Epithelial cell of proximal tubule (primary cell): ENCODE results near the gene MUC13. TPM values are rescaled to one million over a fixed set of nuclear protein-coding genes. Genes with fewer than 3 reads are reported as not detected.

Source experiments
- DNase-seq: peaks from one replicate; pipeline ENCODE4 v3.0.0-alpha.2; 2011; ENCODE audit warnings: low read depth
- H3K4me3 ChIP-seq: 2 replicates; pipeline ENCODE4 v1.5.1; 2011; ENCODE audit warnings: low read depth, mild to moderate bottlenecking, low read length
- total RNA-seq: library from RNA; depleted of rRNA; stranded (reverse); fragments of >200 nt; gene quantifications from 2 replicates; pipeline ENCODE4 v1.2.3, GENCODE V29; 2015
- TF ChIP-seq, protein P1 (sequence below): conservative IDR thresholded peaks from 2 replicates; pipeline ENCODE4 v1.5.1; 2012; ENCODE audit warnings: low read depth, mild to moderate bottlenecking, low read length

MUC13 gene
- total RNA-seq, 1 donor from 2014 or later, result not detected

DNA sequence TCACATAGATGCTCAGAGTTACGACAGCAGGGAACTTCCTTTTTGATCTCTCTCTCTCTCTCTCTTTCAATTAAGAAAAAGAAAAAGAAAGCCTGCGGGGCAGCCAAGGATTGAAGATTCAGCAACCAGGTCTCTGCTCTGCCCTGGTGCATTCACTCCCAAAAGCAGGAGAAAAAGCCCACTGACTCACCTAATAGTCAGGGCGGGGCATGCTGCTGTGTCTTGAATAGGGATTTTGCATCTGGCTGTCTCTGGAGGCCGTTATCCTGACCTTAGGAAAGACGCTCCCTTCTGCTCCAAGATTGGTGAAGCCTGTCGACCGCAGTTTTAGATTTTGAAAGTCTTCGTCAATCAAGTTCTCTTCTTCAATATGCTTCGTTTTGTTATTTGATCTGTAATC, 26.6 kb downstream of the MUC13 start:
- DNase-seq, result no peak
- TF ChIP-seq, protein P1, sequence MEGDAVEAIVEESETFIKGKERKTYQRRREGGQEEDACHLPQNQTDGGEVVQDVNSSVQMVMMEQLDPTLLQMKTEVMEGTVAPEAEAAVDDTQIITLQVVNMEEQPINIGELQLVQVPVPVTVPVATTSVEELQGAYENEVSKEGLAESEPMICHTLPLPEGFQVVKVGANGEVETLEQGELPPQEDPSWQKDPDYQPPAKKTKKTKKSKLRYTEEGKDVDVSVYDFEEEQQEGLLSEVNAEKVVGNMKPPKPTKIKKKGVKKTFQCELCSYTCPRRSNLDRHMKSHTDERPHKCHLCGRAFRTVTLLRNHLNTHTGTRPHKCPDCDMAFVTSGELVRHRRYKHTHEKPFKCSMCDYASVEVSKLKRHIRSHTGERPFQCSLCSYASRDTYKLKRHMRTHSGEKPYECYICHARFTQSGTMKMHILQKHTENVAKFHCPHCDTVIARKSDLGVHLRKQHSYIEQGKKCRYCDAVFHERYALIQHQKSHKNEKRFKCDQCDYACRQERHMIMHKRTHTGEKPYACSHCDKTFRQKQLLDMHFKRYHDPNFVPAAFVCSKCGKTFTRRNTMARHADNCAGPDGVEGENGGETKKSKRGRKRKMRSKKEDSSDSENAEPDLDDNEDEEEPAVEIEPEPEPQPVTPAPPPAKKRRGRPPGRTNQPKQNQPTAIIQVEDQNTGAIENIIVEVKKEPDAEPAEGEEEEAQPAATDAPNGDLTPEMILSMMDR, result no peak

DNA sequence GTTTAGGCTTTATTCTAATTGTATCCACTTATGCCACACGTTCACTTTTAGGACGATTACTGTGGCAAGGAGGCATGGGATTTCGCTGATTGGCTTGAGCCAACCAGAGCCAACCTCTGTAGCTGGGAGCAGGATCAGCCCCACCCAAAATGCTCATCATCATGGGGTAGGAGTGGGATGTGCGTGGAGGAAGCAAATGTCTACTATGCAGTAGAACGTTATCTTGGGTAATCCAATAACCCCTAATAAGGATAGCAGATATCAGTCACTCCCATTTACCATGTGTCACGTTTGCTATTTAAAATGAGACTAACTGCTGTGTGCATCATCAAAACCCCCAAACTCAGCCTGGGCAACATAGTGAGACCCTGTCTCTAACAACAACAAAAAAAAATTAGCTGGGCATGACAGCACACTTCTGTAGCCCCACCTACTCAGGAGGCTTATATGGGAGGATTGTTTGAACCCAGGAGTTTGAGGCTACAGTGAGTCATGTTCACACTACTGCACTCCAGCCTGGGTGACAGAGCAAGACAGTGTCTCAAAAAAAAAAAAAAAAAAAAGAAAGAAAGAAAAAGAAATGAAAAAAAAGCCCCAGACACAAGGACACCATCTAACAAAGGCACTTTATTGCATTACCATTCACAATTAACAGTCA, 29.6 kb downstream of the MUC13 start:
- TF ChIP-seq, protein P1, result no peak
- H3K4me3 ChIP-seq, result no peak overlapping the region
- DNase-seq, result no peak

More for the DNA sequence above, 26.6 kb downstream of the MUC13 start:
- no peak overlapping the region for H3K4me3 ChIP-seq

DNA sequence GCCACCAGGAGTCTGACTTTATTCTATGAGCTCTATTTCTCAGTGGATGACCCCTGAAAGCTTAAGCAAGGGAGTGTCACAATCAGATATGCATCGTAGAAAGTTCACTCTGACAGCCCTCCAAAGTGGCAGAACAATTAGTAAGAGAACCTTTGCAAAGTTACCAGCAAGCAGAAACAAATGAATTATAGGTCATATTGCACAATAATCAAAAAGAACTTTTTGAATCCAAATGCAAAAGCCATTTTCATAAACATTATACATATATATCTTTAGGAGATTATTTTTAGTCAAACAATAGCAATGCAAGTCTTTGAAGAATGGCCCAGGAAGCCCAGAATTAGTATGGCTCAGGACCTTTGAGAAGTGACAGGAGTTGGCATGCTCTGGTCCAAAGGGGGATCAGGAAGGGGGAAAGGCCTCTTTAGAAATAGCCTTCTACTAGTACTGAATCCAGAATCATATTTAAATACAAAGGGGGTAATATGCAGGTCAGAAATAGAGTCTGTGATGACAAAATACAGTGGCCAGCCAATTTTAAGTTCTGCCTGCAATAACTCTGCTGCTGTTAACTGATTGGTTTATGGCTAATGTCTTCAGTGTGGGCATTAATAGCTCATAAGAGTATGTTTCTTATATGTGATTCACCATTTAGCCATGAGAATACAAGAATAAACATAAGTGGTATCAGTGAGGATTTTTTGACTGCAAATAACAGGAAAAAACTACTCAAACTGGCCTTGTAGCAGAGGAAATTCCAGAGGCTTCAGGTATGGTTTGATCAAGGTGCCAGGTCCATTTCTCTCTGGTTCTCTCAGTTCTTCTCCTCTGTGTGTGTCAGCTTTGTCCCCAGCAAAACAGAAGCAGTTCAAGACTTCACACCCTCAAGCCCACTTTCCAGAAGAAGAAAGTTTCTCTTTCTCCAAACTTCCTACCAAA, 30.4 kb downstream of the MUC13 start:
- no peak for DNase-seq
- H3K4me3 ChIP-seq, result no peak overlapping the region
- TF ChIP-seq, protein P1, result no peak

DNA sequence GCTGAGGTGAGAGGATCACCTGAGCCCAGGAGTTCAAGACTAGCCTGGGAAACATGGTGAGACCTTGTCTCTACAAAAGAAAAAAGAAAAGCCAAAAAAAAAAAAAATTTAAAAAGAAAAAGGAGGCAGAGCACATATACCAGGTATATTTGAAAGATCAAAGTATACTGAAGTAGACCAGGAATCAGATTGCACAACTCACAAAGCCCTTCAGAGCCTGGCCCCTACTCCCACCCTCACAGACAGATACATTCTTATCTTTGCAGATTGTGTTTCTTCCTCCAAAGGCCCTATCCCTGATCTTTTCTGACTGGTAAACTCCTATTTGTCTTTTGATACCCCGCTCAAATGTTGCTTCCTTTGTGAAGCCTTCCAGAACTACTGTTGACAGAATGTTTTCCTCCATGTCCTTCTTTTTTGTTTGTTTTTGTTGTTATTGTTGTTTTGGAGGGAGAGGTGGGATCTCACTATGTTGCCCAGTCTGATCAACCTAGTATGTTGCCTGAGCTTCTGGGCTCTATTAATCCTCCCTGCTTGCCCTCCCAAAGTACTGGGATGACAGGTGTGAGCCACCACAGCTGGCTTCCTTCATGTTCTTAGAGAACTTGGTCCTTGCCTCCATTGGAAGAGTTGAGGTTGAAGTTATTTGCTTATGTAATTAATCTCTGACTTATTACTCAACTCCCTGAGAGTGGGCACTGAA, 37.6 kb downstream of the MUC13 start:
- DNase-seq, result no peak
- H3K4me3 ChIP-seq, result no peak overlapping the region
- TF ChIP-seq, protein P1, result no peak

DNA sequence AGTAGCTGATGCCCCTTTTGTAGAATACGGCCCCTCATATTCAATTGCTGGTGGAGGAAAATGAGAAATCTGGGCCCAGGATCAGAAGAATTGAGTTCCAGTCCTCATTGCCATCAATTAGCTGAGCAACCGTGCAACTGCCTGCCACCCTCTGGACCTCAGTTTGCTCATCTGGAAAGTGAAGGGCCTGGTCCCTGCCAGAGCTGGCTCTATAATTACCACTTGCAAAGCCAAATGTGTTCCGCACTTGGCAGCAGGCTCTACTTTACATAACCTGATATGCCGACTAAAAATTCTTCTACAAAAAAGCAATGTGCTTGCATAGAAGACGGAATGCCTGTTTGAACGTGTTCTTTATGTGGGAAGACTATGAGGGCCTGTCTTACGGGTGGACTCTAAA, 38.8 kb downstream of the MUC13 start:
- TF ChIP-seq, protein P1, result no peak
- no peak for DNase-seq
- no peak overlapping the region for H3K4me3 ChIP-seq

DNA sequence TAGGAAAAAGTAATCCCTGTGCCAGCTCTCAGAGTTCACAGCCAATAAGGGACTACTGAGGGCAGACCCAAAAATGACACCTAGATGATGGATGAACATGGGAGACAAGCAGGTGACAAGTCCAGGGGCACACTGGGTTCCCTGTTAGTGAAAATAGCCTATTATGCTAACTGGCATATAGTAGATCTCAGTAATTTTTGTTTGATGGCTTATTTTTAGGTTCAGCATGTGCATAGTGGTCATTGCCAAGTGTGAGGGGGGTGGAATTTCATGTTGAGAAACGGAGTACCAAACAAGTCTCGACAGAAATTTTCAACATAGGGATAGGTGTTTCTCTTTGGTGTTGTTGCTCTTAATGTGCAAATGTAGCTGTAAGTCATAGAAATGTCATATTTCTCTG, 41.0 kb downstream of the MUC13 start:
- no peak overlapping the region for H3K4me3 ChIP-seq
- TF ChIP-seq, protein P1, result no peak
- DNase-seq, result no peak
